GM13976 (cell line): ENCODE results near the gene MMP23B.
"Not testable (repeated sequence)": the region's sequence is repeated elsewhere in the genome, so short reads cannot be mapped to it uniquely, and the experiment has no call there.

Experiments used
- DNase-seq: peaks from one replicate; pipeline ENCODE4 v3.0.0; 2012; ENCODE audit warnings: low spot score
- CTCF ChIP-seq: IDR thresholded peaks from 2 replicates; pipeline ENCODE4 v1.5.1; 2012; ENCODE audit warnings: borderline replicate concordance, mild to moderate bottlenecking; ENCODE audit not compliant: insufficient read depth; ENCODE audit errors: extremely low read depth, missing control alignments, control extremely low read depth
- in situ Hi-C: fragments of 300-500 bp; cut with MboI; formaldehyde crosslinking; loops from one replicate; pipeline ENCODE4 v1.12.0; 2022; ENCODE audit warnings: low sequenced_read_pairs, mixed read lengths, inconsistent platforms; ENCODE audit not compliant: unreplicated experiment

Gene MMP23B

GRCh38 chr1:1671365-1672119 lies 39.6 kb downstream of the MMP23B start:
- no peak for TF ChIP-seq CTCF
- in situ Hi-C loops: no loop called here
- DNase-seq: peak; percentile 20

GRCh38 chr1:1672181-1672965 lies 40.4 kb downstream of the MMP23B start:
- no peak for TF ChIP-seq CTCF
- in situ Hi-C loops: no loop called here
- peak; percentile 11 for DNase-seq

- DNase-seq, in situ Hi-C loops: not testable (repeated sequence)
Observed at GRCh38 chr1:1674806-1675205, 42.8 kb downstream of the MMP23B start.

- DNase-seq, in situ Hi-C loops: not testable (repeated sequence)
Observed at GRCh38 chr1:1675218-1675617, 43.2 kb downstream of the MMP23B start.

- in situ Hi-C loops, DNase-seq: not testable (repeated sequence)
Observed at GRCh38 chr1:1676087-1676486, 44.1 kb downstream of the MMP23B start.

- in situ Hi-C loops: no loop called here
Observed at GRCh38 chr1:1677718-1678580, 46.0 kb downstream of the MMP23B start.

GRCh38 chr1:1678581-1679380 lies 46.8 kb downstream of the MMP23B start:
- in situ Hi-C loops: no loop called here
- TF ChIP-seq CTCF: peak; percentile 55
- DNase-seq: peak; percentile 80

More at GRCh38 chr1:1677718-1678580, 46.0 kb downstream of the MMP23B start:
- no peak for TF ChIP-seq CTCF
- DNase-seq: peak; percentile 88
